Vagina (tissue), 2 donors: ENCODE data around the gene PCBP3. TPM values are rescaled to one million over a fixed set of nuclear protein-coding genes. Genes with fewer than 3 reads are reported as not detected.
"Not testable (repeated sequence)": the region's sequence is repeated elsewhere in the genome, so short reads cannot be mapped to it uniquely, and the experiment has no call there.

Experiments used
- DNase-seq, 2 donors: peaks; one replicate each; pipeline ENCODE4 v3.0.0-alpha.2; 2017; ENCODE audit errors: extremely low spot score in 2 of 2
- H3K27ac ChIP-seq: fragments of 200-600 bp; sonication (generic); one replicate; pipeline ENCODE4 v1.5.1; 2019
- H3K27me3 ChIP-seq: fragments of 200-600 bp; sonication (generic); one replicate; pipeline ENCODE4 v1.5.1; 2019
- H3K36me3 ChIP-seq, 2 donors: fragments of 200-600 bp; sonication (generic); one replicate each; pipeline ENCODE4 v1.5.1; 2017 to 2019
- H3K4me1 ChIP-seq: fragments of 200-600 bp; sonication (generic); one replicate; pipeline ENCODE4 v1.5.1; 2019
- H3K4me3 ChIP-seq, 2 donors: fragments of 200-600 bp; sonication (generic); 1 replicate in 1 of 2; 2 replicates in 1 of 2; pipeline ENCODE4 v1.5.1; 2016 to 2019
- H3K9me3 ChIP-seq: fragments of 200-600 bp; sonication (generic); one replicate; pipeline ENCODE4 v1.5.1; 2019
- POLR2A ChIP-seq, 2 donors: fragments of 450-650 bp; IDR thresholded peaks; one replicate each; pipeline ENCODE4 v1.6.1; 2017; ENCODE audit warnings: antibody characterized with exemption in 2 of 2, mild to moderate bottlenecking in 2 of 2, moderate library complexity in 2 of 2
- POLR2AphosphoS5 ChIP-seq, 2 donors: sonication (generic); formaldehyde crosslinking; IDR thresholded peaks; one replicate each; pipeline ENCODE4 v1.9.0; 2017; ENCODE audit warnings: antibody characterized with exemption in 2 of 2, mild to moderate bottlenecking in 2 of 2, low read depth in 1 of 2; ENCODE audit not compliant: insufficient read depth in 1 of 2
- intact Hi-C: fragments of 100-400 bp; cut with DNase I; formaldehyde crosslinking; loops from one replicate; pipeline ENCODE4 v1.15.1; 2023
- total RNA-seq: library from RNA; depleted of rRNA; stranded (reverse); fragments of >200 nt; gene quantifications from one replicate; pipeline ENCODE4 v1.2.3, GENCODE V29; 2016
- TF ChIP-seq, protein P1 (sequence below), 3 experiments: fragments of 450-650 bp in 2 of 3; fragments of 200-600 bp in 1 of 3; sonication (generic) in 1 of 3; IDR thresholded peaks; one replicate each; pipeline ENCODE4 v1.5.1; 2017 to 2019; ENCODE audit warnings: antibody characterized with exemption in 3 of 3, mild to moderate bottlenecking in 2 of 3, moderate library complexity in 2 of 3

Gene PCBP3
- total RNA-seq, 1 donor from 2014 or later = 4.9 TPM

DNA sequence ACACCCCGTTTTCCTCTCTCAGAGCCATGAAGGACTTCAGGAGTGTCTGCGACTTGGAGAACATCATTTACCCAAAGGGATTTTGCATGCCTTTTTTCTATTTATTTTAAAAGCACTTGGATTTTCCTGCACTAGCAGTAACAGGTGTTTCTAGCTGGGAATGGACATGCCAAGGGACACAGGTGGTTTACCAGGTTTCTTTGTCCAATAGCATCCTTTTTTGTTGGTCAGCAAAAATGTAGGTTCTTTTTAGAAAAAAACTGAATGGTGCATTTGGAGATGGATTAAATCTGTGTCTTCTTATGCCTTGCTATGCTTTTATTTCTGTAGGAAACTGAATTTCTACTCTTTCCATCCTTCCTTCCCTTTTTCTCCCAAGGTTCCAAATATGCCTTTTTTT, 205.3 kb downstream of the PCBP3 start:
- Histone ChIP-seq H3K4me1 (no peaks in the 10 kb centered on the region), H3K9me3 (no peaks in the 10 kb centered on the region), H3K27me3 (no peaks in the 10 kb centered on the region), H3K27ac (no peak overlapping the region), H3K36me3 (no peaks in the 10 kb centered on the region), H3K4me3 (no peak overlapping the region)
- DNase-seq = no peak
- intact Hi-C loops = no loop called here
- TF ChIP-seq POLR2AphosphoS5 (IDR thresholded peaks at IDR 0.05; ENCODE audit: insufficient read depth in 1 of 2, low read depth in 1 of 2) = no peak
- no peak for TF ChIP-seq POLR2A (IDR thresholded peaks at IDR 0.05)

DNA sequence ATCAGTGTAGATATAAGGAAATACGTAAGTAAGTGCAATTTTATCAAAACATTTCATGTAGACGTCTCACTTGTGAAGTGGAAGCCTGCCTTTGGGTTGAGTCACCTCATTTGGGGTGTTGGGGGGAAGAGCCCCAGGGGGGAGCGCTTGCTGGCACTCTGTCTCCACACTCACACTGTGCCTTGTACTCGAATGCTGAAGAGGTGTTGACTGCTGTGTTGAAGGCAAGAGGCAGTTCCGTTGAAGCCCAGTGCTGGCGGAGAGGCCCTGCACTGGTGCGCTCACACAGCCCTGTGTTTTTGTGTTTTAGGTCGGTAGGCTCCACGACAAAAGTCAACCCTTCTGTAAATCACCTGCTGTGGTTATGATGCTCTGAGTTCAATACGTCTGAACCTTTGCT, 206.1 kb downstream of the PCBP3 start:
- Histone ChIP-seq H3K9me3 (no peaks in the 10 kb centered on the region), H3K4me1 (no peaks in the 10 kb centered on the region), H3K27me3 (no peaks in the 10 kb centered on the region), H3K27ac (no peak overlapping the region), H3K36me3 (no peaks in the 10 kb centered on the region), H3K4me3 (no peak overlapping the region)
- intact Hi-C loops = no loop called here
- no peak for DNase-seq
- TF ChIP-seq, protein P1, sequence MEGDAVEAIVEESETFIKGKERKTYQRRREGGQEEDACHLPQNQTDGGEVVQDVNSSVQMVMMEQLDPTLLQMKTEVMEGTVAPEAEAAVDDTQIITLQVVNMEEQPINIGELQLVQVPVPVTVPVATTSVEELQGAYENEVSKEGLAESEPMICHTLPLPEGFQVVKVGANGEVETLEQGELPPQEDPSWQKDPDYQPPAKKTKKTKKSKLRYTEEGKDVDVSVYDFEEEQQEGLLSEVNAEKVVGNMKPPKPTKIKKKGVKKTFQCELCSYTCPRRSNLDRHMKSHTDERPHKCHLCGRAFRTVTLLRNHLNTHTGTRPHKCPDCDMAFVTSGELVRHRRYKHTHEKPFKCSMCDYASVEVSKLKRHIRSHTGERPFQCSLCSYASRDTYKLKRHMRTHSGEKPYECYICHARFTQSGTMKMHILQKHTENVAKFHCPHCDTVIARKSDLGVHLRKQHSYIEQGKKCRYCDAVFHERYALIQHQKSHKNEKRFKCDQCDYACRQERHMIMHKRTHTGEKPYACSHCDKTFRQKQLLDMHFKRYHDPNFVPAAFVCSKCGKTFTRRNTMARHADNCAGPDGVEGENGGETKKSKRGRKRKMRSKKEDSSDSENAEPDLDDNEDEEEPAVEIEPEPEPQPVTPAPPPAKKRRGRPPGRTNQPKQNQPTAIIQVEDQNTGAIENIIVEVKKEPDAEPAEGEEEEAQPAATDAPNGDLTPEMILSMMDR (IDR thresholded peaks at IDR 0.05) = no peak
- no peak for TF ChIP-seq POLR2AphosphoS5 (IDR thresholded peaks at IDR 0.05; ENCODE audit: insufficient read depth in 1 of 2, low read depth in 1 of 2)
- TF ChIP-seq POLR2A (IDR thresholded peaks at IDR 0.05) = no peak

DNA sequence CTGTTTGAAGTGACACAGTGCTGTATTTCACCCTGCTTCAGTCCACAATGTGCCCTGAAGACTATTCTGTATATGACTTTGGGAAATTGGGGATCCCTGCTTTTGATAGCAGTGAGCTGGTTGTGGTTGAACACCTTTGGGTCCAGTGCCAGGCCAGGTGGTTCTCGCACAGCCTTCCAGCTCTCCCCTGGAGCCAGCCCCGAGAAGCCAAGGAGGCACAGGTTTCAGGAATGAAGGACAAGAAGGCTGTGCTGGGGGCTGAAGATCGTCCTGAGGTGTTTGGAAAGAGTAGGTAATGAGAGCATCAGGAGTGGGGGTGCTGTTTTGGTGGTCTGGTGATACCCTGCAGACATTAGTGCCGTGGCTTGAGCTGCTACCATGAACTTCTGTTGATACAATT, 206.7 kb downstream of the PCBP3 start:
- intact Hi-C loops = no loop called here
- H3K9me3 ChIP-seq = no peaks in the 10 kb centered on the region
- no peak overlapping the region for H3K27ac ChIP-seq
- H3K4me3 ChIP-seq = no peak overlapping the region
- no peaks in the 10 kb centered on the region for H3K4me1 ChIP-seq
- TF ChIP-seq POLR2AphosphoS5 (IDR thresholded peaks at IDR 0.05; ENCODE audit: insufficient read depth in 1 of 2, low read depth in 1 of 2) (no peak), POLR2A (IDR thresholded peaks at IDR 0.05) (no peak)
- TF ChIP-seq, protein P1 (IDR thresholded peaks at IDR 0.05) = no peak
- H3K27me3 ChIP-seq = no peaks in the 10 kb centered on the region
- no peaks in the 10 kb centered on the region for H3K36me3 ChIP-seq
- no peak for DNase-seq

GRCh38 chr21:45852386-45852785, 208.9 kb downstream of the PCBP3 start:
- intact Hi-C loops, H3K9me3 ChIP-seq, H3K4me3 ChIP-seq, H3K36me3 ChIP-seq, H3K27ac ChIP-seq, H3K27me3 ChIP-seq, H3K4me1 ChIP-seq, DNase-seq: not testable (repeated sequence)

- Histone ChIP-seq H3K36me3 (no peaks in the 10 kb centered on the region), H3K4me3 (no peak overlapping the region), H3K4me1 (no peaks in the 10 kb centered on the region), H3K9me3 (no peaks in the 10 kb centered on the region), H3K27ac (no peak overlapping the region), H3K27me3 (no peaks in the 10 kb centered on the region)
- DNase-seq = no peak
- no peak for TF ChIP-seq POLR2AphosphoS5 (IDR thresholded peaks at IDR 0.05; ENCODE audit: insufficient read depth in 1 of 2, low read depth in 1 of 2)
- intact Hi-C loops = no loop called here
Measured at GRCh38 chr21:45852886-45853400, 209.4 kb downstream of the PCBP3 start.

GRCh38 chr21:45853703-45854342, 210.3 kb downstream of the PCBP3 start:
- no peak for TF ChIP-seq POLR2A (IDR thresholded peaks at IDR 0.05)
- TF ChIP-seq, protein P1 (IDR thresholded peaks at IDR 0.05) = no peak
- TF ChIP-seq POLR2AphosphoS5 (IDR thresholded peaks at IDR 0.05; ENCODE audit: insufficient read depth in 1 of 2, low read depth in 1 of 2) = no peak
- intact Hi-C loops = no loop called here
- no peaks in the 10 kb centered on the region for H3K9me3 ChIP-seq
- no peak overlapping the region for H3K27ac ChIP-seq
- no peaks in the 10 kb centered on the region for H3K4me1 ChIP-seq
- no peaks in the 10 kb centered on the region for H3K27me3 ChIP-seq
- no peaks in the 10 kb centered on the region for H3K36me3 ChIP-seq
- no peak for DNase-seq
- H3K4me3 ChIP-seq = no peak overlapping the region
